Thoracic aorta (tissue), 2 donors: ENCODE measurements around the gene DYNC1I1. TPM values are rescaled to one million over a fixed set of nuclear protein-coding genes. Genes with fewer than 3 reads are reported as not detected.
"Not testable (repeated sequence)": the region's sequence is repeated elsewhere in the genome, so short reads cannot be mapped to it uniquely, and the experiment has no call there.

Source experiments
- ATAC-seq: fragments of 150-250 bp; one replicate; pipeline ENCODE4 v1.8.0; 2017; ENCODE audit warnings: low read depth; ENCODE audit not compliant: insufficient number of reproducible peaks, low FRiP score
- DNase-seq: peaks from one replicate; pipeline ENCODE4 v3.0.0-alpha.2; 2020; ENCODE audit warnings: low spot score
- H3K27ac ChIP-seq, 2 donors: fragments of 200-600 bp; sonication (generic); 1 replicate in 1 of 2; 2 replicates in 1 of 2; pipeline ENCODE4 v1.5.1; 2016; ENCODE audit warnings: mild to moderate bottlenecking in 2 of 2, moderate library complexity in 2 of 2
- H3K27me3 ChIP-seq: fragments of 200-600 bp; sonication (generic); replicated peaks from 2 replicates; pipeline ENCODE4 v1.6.0; 2016; ENCODE audit warnings: mild to moderate bottlenecking; ENCODE audit not compliant: insufficient read depth
- H3K36me3 ChIP-seq: fragments of 200-600 bp; sonication (generic); one replicate; pipeline ENCODE4 v1.5.1; 2016
- H3K4me1 ChIP-seq, 2 donors: fragments of 200-600 bp; sonication (generic); 1 replicate in 1 of 2; 2 replicates in 1 of 2; pipeline versions ENCODE4 v1.5.1 to v1.6.0; 2016; ENCODE audit warnings: low read depth in 2 of 2, mild to moderate bottlenecking in 1 of 2; ENCODE audit not compliant: control insufficient read depth in 1 of 2
- H3K4me3 ChIP-seq: fragments of 200-600 bp; sonication (generic); 2 replicates; pipeline ENCODE4 v1.5.1; 2016; ENCODE audit warnings: mild to moderate bottlenecking
- H3K9me3 ChIP-seq: fragments of 200-600 bp; sonication (generic); 2 replicates; pipeline ENCODE4 v1.5.1; 2016
- CTCF ChIP-seq: fragments of 200-600 bp; sonication (generic); IDR thresholded peaks from one replicate; pipeline ENCODE4 v1.5.1; 2019; ENCODE audit warnings: antibody characterized with exemption
- total RNA-seq, 2 donors: library from RNA; depleted of rRNA; stranded (reverse); fragments of >200 nt; gene quantifications; one replicate each; pipeline versions ENCODE4 v1.1.0 to v1.2.3, GENCODE V29; 2016

Gene DYNC1I1
- total RNA-seq, 2 donors from 2014 or later: 24.6 to 69.1 TPM

GRCh38 chr7:95931460-95932232, 159.3 kb downstream of the DYNC1I1 start:
- DNase-seq (no peak), ATAC-seq (no peak)
- Histone ChIP-seq H3K4me3 (no peak overlapping the region), H3K9me3 (no peaks in the 10 kb centered on the region), H3K4me1 (peaks cover 0 to 12% of the 10 kb centered on the region in 2 donors), H3K27me3 (no peaks in the 10 kb centered on the region), H3K36me3 (no peaks in the 10 kb centered on the region), H3K27ac (no peak overlapping the region)
- no peak for TF ChIP-seq CTCF

GRCh38 chr7:95933618-95934017, 161.3 kb downstream of the DYNC1I1 start:
- no peak for ATAC-seq
- Histone ChIP-seq H3K4me3 (no peak overlapping the region), H3K27me3 (no peaks in the 10 kb centered on the region), H3K9me3 (no peaks in the 10 kb centered on the region), H3K36me3 (no peaks in the 10 kb centered on the region), H3K4me1 (no peaks in the 10 kb centered on the region), H3K27ac (no peak overlapping the region)
- TF ChIP-seq CTCF: no peak
- no peak for DNase-seq

- H3K4me1 ChIP-seq, H3K4me3 ChIP-seq, H3K36me3 ChIP-seq, H3K9me3 ChIP-seq, H3K27me3 ChIP-seq, DNase-seq, H3K27ac ChIP-seq, ATAC-seq: not testable (repeated sequence)
Observed at GRCh38 chr7:95944867-95945266, 172.5 kb downstream of the DYNC1I1 start.

GRCh38 chr7:95950698-95951097, 178.3 kb downstream of the DYNC1I1 start:
- no peak for ATAC-seq
- Histone ChIP-seq H3K27me3 (no peaks in the 10 kb centered on the region), H3K4me1 (no peaks in the 10 kb centered on the region), H3K36me3 (no peaks in the 10 kb centered on the region), H3K27ac (no peak overlapping the region), H3K4me3 (no peak overlapping the region), H3K9me3 (no peaks in the 10 kb centered on the region)
- no peak for TF ChIP-seq CTCF
- no peak for DNase-seq

- DNase-seq (no peak), ATAC-seq (no peak)
- no peak overlapping the region for H3K27ac ChIP-seq
- no peak overlapping the region for H3K4me3 ChIP-seq
- TF ChIP-seq CTCF: no peak
- H3K36me3 ChIP-seq: no peaks in the 10 kb centered on the region
- no peaks in the 10 kb centered on the region for H3K27me3 ChIP-seq
- H3K4me1 ChIP-seq: no peaks in the 10 kb centered on the region
- H3K9me3 ChIP-seq: no peaks in the 10 kb centered on the region
Observed at GRCh38 chr7:95951531-95951930, 179.2 kb downstream of the DYNC1I1 start.
